GM19023 (cell line): ENCODE measurements around the gene BHLHE23.
"Not testable (repeated sequence)": the region's sequence is repeated elsewhere in the genome, so short reads cannot be mapped to it uniquely, and the experiment has no call there.

ENCODE experiments used
- ATAC-seq: cut with Tn5 transposase; IDR thresholded peaks from one replicate; pipeline ENCODE4 v1.9.1; 2021; ENCODE audit warnings: mild to moderate bottlenecking, moderate library complexity; ENCODE audit not compliant: unreplicated experiment

The BHLHE23 gene

GRCh38 chr20:62962891-62963613 lies 43.7 kb downstream of the BHLHE23 start:
- ATAC-seq, result no peak

GRCh38 chr20:62962221-62962879 lies 44.4 kb downstream of the BHLHE23 start:
- ATAC-seq, result no peak

GRCh38 chr20:62961799-62962198 lies 45.0 kb downstream of the BHLHE23 start:
- no peak for ATAC-seq

GRCh38 chr20:62961310-62961783 lies 45.4 kb downstream of the BHLHE23 start:
- ATAC-seq, result no peak

GRCh38 chr20:62960446-62961309 lies 46.1 kb downstream of the BHLHE23 start:
- ATAC-seq, result not testable (repeated sequence)

GRCh38 chr20:62959998-62960436 lies 46.7 kb downstream of the BHLHE23 start:
- no peak for ATAC-seq

GRCh38 chr20:62959101-62959971 lies 47.4 kb downstream of the BHLHE23 start:
- ATAC-seq, result no peak

- no peak for ATAC-seq
These were observed 48.2 kb downstream of the BHLHE23 start for GRCh38 chr20:62958388-62959100.

GRCh38 chr20:62957136-62958117 lies 49.3 kb downstream of the BHLHE23 start:
- ATAC-seq, result no peak

- no peak for ATAC-seq
These were observed 50.2 kb downstream of the BHLHE23 start for GRCh38 chr20:62956387-62957135.
